Activated CD4-positive, CD25-positive, alpha-beta regulatory T cell treated with anti-CD3 and anti-CD28 coated beads, Interleukin-2, amount 50 U/mL, for 24 hours (primary cell): ENCODE results near the gene POLA1.

Experiments used
- ATAC-seq, 2 donors: fragments of 150-1000 bp; cut with Tn5 transposase; one replicate each; pipeline ENCODE4 v1.10.0; 2021; ENCODE audit warnings: mild to moderate bottlenecking in 1 of 2, moderate library complexity in 1 of 2

The POLA1 gene

DNA sequence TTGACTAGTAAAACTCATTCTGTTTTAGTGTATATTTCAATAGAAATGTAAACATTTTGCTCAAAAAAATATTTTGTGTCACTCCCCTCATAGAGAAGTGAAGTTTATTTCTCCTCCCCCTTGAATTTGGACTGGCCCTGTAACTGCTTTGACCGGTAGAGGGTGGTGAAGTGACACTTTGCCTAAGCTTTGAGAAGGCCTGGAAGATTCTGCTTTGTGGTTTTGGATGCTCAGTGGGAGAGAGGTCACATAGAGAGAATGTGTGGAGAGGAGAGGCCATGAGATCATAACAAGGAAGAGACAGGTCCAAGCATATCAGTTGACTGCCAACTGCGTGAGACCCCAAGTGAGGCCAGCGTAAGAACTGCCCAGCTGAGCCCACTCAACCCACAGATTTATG lies 341.2 kb downstream of the POLA1 start:
- ATAC-seq = no peak

DNA sequence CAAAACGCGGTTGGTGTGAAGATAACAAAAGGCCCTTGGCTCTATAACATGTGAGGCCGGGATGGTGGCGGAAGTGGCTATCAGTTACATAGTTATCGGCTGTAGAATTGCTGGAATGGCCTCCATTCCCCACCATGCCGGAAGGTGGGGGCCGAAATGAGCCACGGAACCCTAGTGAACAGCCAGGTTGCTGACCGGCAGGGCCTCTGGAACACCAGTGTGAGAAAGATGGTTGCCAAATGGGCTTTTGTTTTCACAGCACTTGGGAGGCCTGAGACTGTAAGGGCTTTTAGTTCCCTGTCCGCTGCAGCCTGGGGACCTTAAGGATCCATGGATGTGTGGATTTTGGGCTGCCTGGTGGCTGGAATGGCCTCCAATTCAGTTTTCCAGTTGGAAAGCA lies 345.3 kb downstream of the POLA1 start:
- ATAC-seq = no peak

DNA sequence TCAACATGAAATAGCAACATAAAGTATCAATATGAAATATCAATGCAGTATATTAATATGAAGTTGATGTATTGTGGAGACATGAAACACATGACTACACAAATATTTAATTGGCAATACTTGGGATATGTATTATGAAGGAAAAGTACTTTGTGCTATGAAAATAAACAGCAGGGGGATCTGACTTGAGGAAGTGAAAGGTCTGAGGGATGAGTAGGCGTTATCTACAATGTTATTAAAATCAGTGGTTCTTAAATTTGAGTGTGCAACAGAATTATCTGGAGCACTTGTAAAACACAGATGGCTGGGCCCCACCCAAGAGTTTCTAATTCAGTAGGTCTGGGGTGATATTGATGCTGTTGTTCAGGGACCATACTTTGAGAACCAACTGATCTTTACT lies 349.5 kb downstream of the POLA1 start:
- ATAC-seq = no peak
